Prostate gland (tissue), 2 donors: ENCODE data around the gene CCDC182. TPM values are rescaled to one million over a fixed set of nuclear protein-coding genes. Genes with fewer than 3 reads are reported as not detected.

ENCODE experiments used
- DNase-seq: peaks from one replicate; pipeline ENCODE4 v3.0.0-alpha.2; 2019; ENCODE audit warnings: low spot score
- H3K27ac ChIP-seq, 2 donors: fragments of 200-600 bp; sonication (generic); 2 replicates each; pipeline ENCODE4 v1.5.1; 2017 to 2019
- H3K27me3 ChIP-seq: fragments of 200-600 bp; sonication (generic); replicated peaks from 2 replicates; pipeline ENCODE4 v1.5.1; 2019; ENCODE audit not compliant: insufficient read depth
- H3K36me3 ChIP-seq, 2 donors: fragments of 200-600 bp; sonication (generic); 1 replicate in 1 of 2; 2 replicates in 1 of 2; pipeline versions ENCODE4 v1.5.1 to v1.8.1; 2017 to 2019
- H3K4me1 ChIP-seq: fragments of 200-600 bp; sonication (generic); replicated peaks from 2 replicates; pipeline ENCODE4 v1.5.1; 2019
- H3K4me3 ChIP-seq, 2 donors: fragments of 200-600 bp; sonication (generic); 2 replicates each; pipeline ENCODE4 v1.5.1; 2017 to 2019
- H3K9me3 ChIP-seq: fragments of 200-600 bp; sonication (generic); 2 replicates; pipeline ENCODE4 v1.5.1; 2017
- CTCF ChIP-seq, 4 experiments: fragments of 200-600 bp in 2 of 4; fragments of 450-650 bp in 2 of 4; sonication (generic) in 2 of 4; IDR thresholded peaks; 1 replicate in 3 of 4; 2 replicates in 1 of 4; pipeline ENCODE4 v1.5.1; 2016 to 2019; ENCODE audit warnings: antibody characterized with exemption in 4 of 4, mild to moderate bottlenecking in 2 of 4, moderate library complexity in 2 of 4
- POLR2A ChIP-seq: fragments of 450-650 bp; IDR thresholded peaks from one replicate; pipeline ENCODE4 v1.6.1; 2016; ENCODE audit warnings: antibody characterized with exemption, mild to moderate bottlenecking
- POLR2AphosphoS5 ChIP-seq: sonication (generic); formaldehyde crosslinking; IDR thresholded peaks from one replicate; pipeline ENCODE4 v1.6.1; 2017; ENCODE audit warnings: antibody characterized with exemption
- WGBS: methylation state at CpG from one replicate; pipeline ENCODE4 v1.1.5; 2018; 5-methylcytosine and 5-hydroxymethylcytosine counted together
- intact Hi-C: fragments of 100-400 bp; cut with DNase I; formaldehyde crosslinking; loops from one replicate; pipeline ENCODE4 v1.14.2; 2022
- total RNA-seq, 2 donors: library from RNA; depleted of rRNA; stranded (reverse); fragments of >200 nt; gene quantifications; one replicate each; pipeline ENCODE4 v1.1.0, GENCODE V29; 2016

CCDC182 gene
- total RNA-seq, 2 donors from 2014 or later, result 1.1 TPM; not detected in 1

- no peak for TF ChIP-seq POLR2A
- no peak for TF ChIP-seq CTCF (IDR thresholded peaks at IDR 0.05)
- no peak for TF ChIP-seq POLR2AphosphoS5
- Histone ChIP-seq H3K27ac (no peak overlapping the region), H3K4me1 (no peaks in the 10 kb centered on the region), H3K36me3 (no peaks in the 10 kb centered on the region), H3K27me3 (no peaks in the 10 kb centered on the region), H3K4me3 (no peak overlapping the region), H3K9me3 (no peaks in the 10 kb centered on the region)
- 76% methylated on average over 2 of the region's 2 CpGs for WGBS
- DNase-seq, result no peak
- intact Hi-C loops, result no loop called here
Observed at GRCh38 chr17:57779706-57780105, 34.6 kb upstream of the CCDC182 start.

GRCh38 chr17:57778306-57778705 is 33.2 kb upstream of the CCDC182 start:
- Histone ChIP-seq H3K9me3 (no peaks in the 10 kb centered on the region), H3K4me1 (no peaks in the 10 kb centered on the region), H3K27me3 (no peaks in the 10 kb centered on the region), H3K4me3 (no peak overlapping the region), H3K27ac (no peak overlapping the region), H3K36me3 (no peaks in the 10 kb centered on the region)
- intact Hi-C loops, result no loop called here
- no peak for TF ChIP-seq POLR2AphosphoS5
- no peak for TF ChIP-seq POLR2A
- no peak for TF ChIP-seq CTCF (IDR thresholded peaks at IDR 0.05)
- DNase-seq, result no peak
- 65% methylated on average over 6 of the region's 6 CpGs for WGBS

GRCh38 chr17:57776366-57776765 is 31.3 kb upstream of the CCDC182 start:
- H3K27ac ChIP-seq, result no peak overlapping the region
- H3K9me3 ChIP-seq, result no peaks in the 10 kb centered on the region
- intact Hi-C loops, result no loop called here
- no peaks in the 10 kb centered on the region for H3K4me1 ChIP-seq
- H3K4me3 ChIP-seq, result no peak overlapping the region
- 96% methylated on average over 12 of the region's 12 CpGs for WGBS
- DNase-seq, result no peak
- no peaks in the 10 kb centered on the region for H3K27me3 ChIP-seq
- no peaks in the 10 kb centered on the region for H3K36me3 ChIP-seq
- TF ChIP-seq POLR2AphosphoS5 (no peak), CTCF (IDR thresholded peaks at IDR 0.05) (no peak), POLR2A (no peak)

- no peaks in the 10 kb centered on the region for H3K36me3 ChIP-seq
- no peaks in the 10 kb centered on the region for H3K9me3 ChIP-seq
- DNase-seq, result no peak
- no peaks in the 10 kb centered on the region for H3K4me1 ChIP-seq
- no peak for TF ChIP-seq POLR2A
- no peak for TF ChIP-seq CTCF (IDR thresholded peaks at IDR 0.05)
- no peak for TF ChIP-seq POLR2AphosphoS5
- intact Hi-C loops, result no loop called here
- H3K27ac ChIP-seq, result no peak overlapping the region
- H3K4me3 ChIP-seq, result no peak overlapping the region
- no peaks in the 10 kb centered on the region for H3K27me3 ChIP-seq
- 95% methylated on average over 4 of the region's 4 CpGs for WGBS
Observed at GRCh38 chr17:57774872-57775271, 29.8 kb upstream of the CCDC182 start.

- no peak overlapping the region for H3K27ac ChIP-seq
- WGBS, result 85% methylated on average over 4 of the region's 4 CpGs
- no peak for DNase-seq
- no peaks in the 10 kb centered on the region for H3K27me3 ChIP-seq
- H3K9me3 ChIP-seq, result no peaks in the 10 kb centered on the region
- no peak overlapping the region for H3K4me3 ChIP-seq
- H3K4me1 ChIP-seq, result no peaks in the 10 kb centered on the region
- H3K36me3 ChIP-seq, result no peaks in the 10 kb centered on the region
- intact Hi-C loops, result no loop called here
- no peak for TF ChIP-seq CTCF (IDR thresholded peaks at IDR 0.05)
- no peak for TF ChIP-seq POLR2A
- no peak for TF ChIP-seq POLR2AphosphoS5
Observed at GRCh38 chr17:57773557-57773956, 28.5 kb upstream of the CCDC182 start.
